SK-N-MC (cell line): ENCODE data around the gene TNFRSF6B.

Source experiments
- EZH2 ChIP-seq: fragments of 200-600 bp; sonication (generic); IDR thresholded peaks from one replicate; pipeline ENCODE4 v1.6.1; 2017; ENCODE audit warnings: antibody characterized with exemption
- POLR2AphosphoS5 ChIP-seq: IDR thresholded peaks from 2 replicates; pipeline ENCODE4 v1.6.1; 2012; ENCODE audit warnings: mild to moderate bottlenecking, low read depth, low read length, borderline replicate concordance

GRCh38 chr20:63735859-63736718 is 39.6 kb downstream of the TNFRSF6B start, which contains the start of gene LIME1:
- no peak for TF ChIP-seq EZH2
- no peak for TF ChIP-seq POLR2AphosphoS5
